NCI-H2227 (cell line): ENCODE results near the gene PDCD5.
"Not testable (repeated sequence)": the region's sequence is repeated elsewhere in the genome, so short reads cannot be mapped to it uniquely, and the experiment has no call there.

Source experiments
- DNase-seq: peaks from one replicate; lab custom pipeline; 2025; ENCODE audit not compliant: unreplicated experiment; lab: John Stamatoyannopoulos, UW

The PDCD5 gene

GRCh38 chr19:32576790-32577189 is 4.2 kb upstream of the PDCD5 start:
- no peak for DNase-seq

GRCh38 chr19:32580353-32580900 is 563 bp upstream of the PDCD5 start:
- no peak for DNase-seq

GRCh38 chr19:32581705-32582179 is 752 bp downstream of the PDCD5 start:
- DNase-seq: peak; percentile 85

GRCh38 chr19:32587747-32588504 is 6.9 kb downstream of the PDCD5 start:
- not testable (repeated sequence) for DNase-seq

- DNase-seq: no peak
Observed at GRCh38 chr19:32594021-32594420, 13.0 kb downstream of the PDCD5 start.

GRCh38 chr19:32595491-32595890 is 14.5 kb downstream of the PDCD5 start:
- no peak for DNase-seq

- no peak for DNase-seq
Observed at GRCh38 chr19:32598022-32598421, 17.0 kb downstream of the PDCD5 start.

GRCh38 chr19:32599258-32599657 is 18.3 kb downstream of the PDCD5 start:
- no peak for DNase-seq

- DNase-seq: peak; percentile 93
Observed at GRCh38 chr19:32599736-32600157, 18.8 kb downstream of the PDCD5 start.

GRCh38 chr19:32603961-32604360 is 23.0 kb downstream of the PDCD5 start:
- no peak for DNase-seq

- DNase-seq: no peak
Observed at GRCh38 chr19:32605544-32605943, 24.6 kb downstream of the PDCD5 start.

GRCh38 chr19:32606289-32606688 is 25.3 kb downstream of the PDCD5 start:
- DNase-seq: no peak

- no peak for DNase-seq
Observed at GRCh38 chr19:32607479-32607878, 26.5 kb downstream of the PDCD5 start.

- DNase-seq: no peak
Observed at GRCh38 chr19:32611161-32611560, 30.2 kb downstream of the PDCD5 start.

- DNase-seq: no peak
Observed at GRCh38 chr19:32613008-32613407, 32.0 kb downstream of the PDCD5 start.

GRCh38 chr19:32614916-32615315 is 33.9 kb downstream of the PDCD5 start:
- no peak for DNase-seq

- DNase-seq: no peak
Observed at GRCh38 chr19:32615569-32615968, 34.6 kb downstream of the PDCD5 start.

GRCh38 chr19:32619051-32619685 is 38.2 kb downstream of the PDCD5 start:
- DNase-seq: no peak

- no peak for DNase-seq
Observed at GRCh38 chr19:32622002-32622401, 41.0 kb downstream of the PDCD5 start.

GRCh38 chr19:32624410-32624809 is 43.4 kb downstream of the PDCD5 start:
- no peak for DNase-seq

GRCh38 chr19:32626969-32627368 is 46.0 kb downstream of the PDCD5 start:
- DNase-seq: no peak

- DNase-seq: no peak
Observed at GRCh38 chr19:32627714-32628270, 46.8 kb downstream of the PDCD5 start.
